SU-DHL-6 (cell line): ENCODE measurements around the gene YLPM1.

ENCODE experiments used
- CTCF ChIP-seq: fragments of 200-600 bp; sonication (generic); IDR thresholded peaks from one replicate; pipeline ENCODE4 v1.5.1; 2017; ENCODE audit warnings: antibody characterized with exemption, mild to moderate bottlenecking, low read length, moderate library complexity; ENCODE audit not compliant: insufficient read depth, poor library complexity, severe bottlenecking
- EZH2phosphoT487 ChIP-seq: fragments of 200-600 bp; sonication (generic), shearing (Covaris generic); conservative IDR thresholded peaks from 2 replicates; pipeline ENCODE4 v1.6.1; 2018; ENCODE audit warnings: mild to moderate bottlenecking, antibody characterized with exemption, low read length, moderate library complexity, mixed read lengths

GRCh38 chr14:74864198-74864597 lies 101.1 kb downstream of the YLPM1 start:
- no peak for TF ChIP-seq CTCF
- TF ChIP-seq EZH2phosphoT487: no peak
